HCT116 (cell line): Measurements from ENCODE around the gene ARHGAP8. TPM values are rescaled to one million over a fixed set of nuclear protein-coding genes. Genes with fewer than 3 reads are reported as not detected.

ENCODE experiments used
- ATAC-seq: fragments of 200-7000 bp; cut with Tn5 transposase; 2 replicates; pipeline ENCODE4 v1.9.1; 2020; ENCODE audit warnings: mild to moderate bottlenecking, moderate library complexity
- BruUV-seq: library from RNA; stranded (reverse); fragments of 400-500 nt; replicated peaks from 2 replicates; lab custom pipeline; 2021; lab: Mats Ljungman, UMichigan
- CTCF ChIA-PET: fragments of 300-600 bp; sonication (Branson Sonifier 250); formaldehyde crosslinking; loops from one replicate; lab custom pipeline; 2021; ENCODE audit warnings: antibody characterized with exemption; lab: Charles Lee
- POLR2A ChIA-PET: fragments of 300-600, 350-600 bp; sonication (Branson Sonifier 250); formaldehyde crosslinking; loops from one replicate; lab custom pipeline; 2021; ENCODE audit warnings: antibody characterized with exemption; lab: Charles Lee
- RAD21 ChIA-PET, 2 experiments: fragments of 300-600 bp; sonication (Branson Sonifier 250); formaldehyde crosslinking; loops; one replicate each; lab custom pipeline; 2023; ENCODE audit warnings: low total read pairs in 2 of 2; ENCODE audit not compliant: uncharacterized antibody in 2 of 2, unreplicated experiment in 2 of 2, low non-redundant PET in 1 of 2; lab: Charles Lee
- DNase-seq: peaks from one replicate; pipeline ENCODE4 v3.0.0-alpha.2; 2010; ENCODE audit warnings: low read depth, low spot score
- H2AFZ ChIP-seq: fragments of 200-600 bp; shearing (Covaris generic), sonication (generic); 2 replicates; pipeline ENCODE4 v1.6.1; 2017; ENCODE audit warnings: low read depth, mixed run types, mixed read lengths, antibody characterized with exemption, low read length; ENCODE audit not compliant: poor library complexity, severe bottlenecking
- H3K27ac ChIP-seq: 2 replicates; pipeline ENCODE4 v1.5.1; 2012; ENCODE audit warnings: low read depth, low read length
- H3K27me3 ChIP-seq: fragments of 200-600 bp; sonication (generic); 2 replicates; pipeline ENCODE4 v1.6.1; 2016; ENCODE audit warnings: mixed run types, low read length, mixed read lengths; ENCODE audit not compliant: insufficient read depth
- H3K36me3 ChIP-seq, 2 experiments: fragments of 200-500 bp in 1 of 2; fragments of 200-600 bp in 1 of 2; sonication (Bioruptor generic) in 1 of 2; sonication (generic) in 1 of 2; 2 replicates each; pipeline versions ENCODE4 v1.5.1 to v1.6.1; 2014 to 2016; ENCODE audit warnings: low read length in 2 of 2, inconsistent platforms in 1 of 2, mixed read lengths in 1 of 2, mixed run types in 1 of 2; ENCODE audit not compliant: insufficient read depth in 2 of 2, control insufficient read depth in 1 of 2
- H3K4me1 ChIP-seq, 2 experiments: fragments of 200-600 bp in 1 of 2; sonication (generic) in 1 of 2; 2 replicates each; pipeline versions ENCODE4 v1.5.1 to v1.6.1; 2012 to 2017; ENCODE audit warnings: low read length in 2 of 2, inconsistent platforms in 1 of 2, mild to moderate bottlenecking in 1 of 2, mixed read lengths in 1 of 2, mixed run types in 1 of 2, moderate library complexity in 1 of 2; ENCODE audit not compliant: insufficient read depth in 2 of 2, control insufficient read depth in 1 of 2
- H3K4me2 ChIP-seq: fragments of 200-600 bp; sonication (generic); 2 replicates; pipeline ENCODE4 v1.6.1; 2017; ENCODE audit warnings: mixed run types, low read length, mixed read lengths
- H3K4me3 ChIP-seq, 2 experiments: fragments of 200-600 bp in 1 of 2; sonication (generic) in 1 of 2; replicated peaks in 1 of 2; 2 replicates each; pipeline ENCODE4 v1.5.1; 2011 to 2016; ENCODE audit warnings: low read length in 2 of 2, control low read depth in 1 of 2, low read depth in 1 of 2, mild to moderate bottlenecking in 1 of 2, mixed read lengths in 1 of 2, mixed run types in 1 of 2
- H3K79me2 ChIP-seq: fragments of 200-600 bp; sonication (generic); 2 replicates; pipeline ENCODE4 v1.6.1; 2017; ENCODE audit warnings: mild to moderate bottlenecking, mixed run types, low read length, moderate library complexity, mixed read lengths; ENCODE audit not compliant: insufficient read depth
- H3K9ac ChIP-seq: fragments of 200-600 bp; sonication (generic); 2 replicates; pipeline ENCODE4 v1.6.1; 2016; ENCODE audit warnings: low read length, mixed read lengths
- H3K9me2 ChIP-seq: fragments of 200-600 bp; sonication (generic), shearing (Covaris generic); 2 replicates; pipeline ENCODE4 v1.6.1; 2017; ENCODE audit warnings: mixed run types, mild to moderate bottlenecking, moderate library complexity; ENCODE audit not compliant: insufficient read depth
- H3K9me3 ChIP-seq, 2 experiments: fragments of 200-500 bp in 1 of 2; fragments of 200-600 bp in 1 of 2; sonication (Bioruptor generic) in 1 of 2; sonication (generic) in 1 of 2; 2 replicates each; pipeline ENCODE4 v1.6.1; 2014 to 2017; ENCODE audit warnings: low read length in 2 of 2, mixed read lengths in 2 of 2, inconsistent platforms in 1 of 2, low read depth in 1 of 2, mild to moderate bottlenecking in 1 of 2, mixed run types in 1 of 2, moderate library complexity in 1 of 2; ENCODE audit not compliant: control insufficient read depth in 1 of 2, insufficient read depth in 1 of 2
- H4K20me1 ChIP-seq: fragments of 200-600 bp; sonication (generic), shearing (Covaris generic); 2 replicates; pipeline ENCODE4 v1.6.1; 2017; ENCODE audit warnings: mixed run types, mild to moderate bottlenecking, moderate library complexity; ENCODE audit not compliant: insufficient read depth
- CEBPB ChIP-seq: IDR thresholded peaks from 2 replicates; pipeline ENCODE4 v1.6.1; 2012; ENCODE audit warnings: low read depth
- EGR1 ChIP-seq: IDR thresholded peaks from 2 replicates; pipeline ENCODE4 v1.6.1; 2012; ENCODE audit warnings: low read depth
- EZH2phosphoT487 ChIP-seq: fragments of 200-600 bp; IDR thresholded peaks from 2 replicates; pipeline ENCODE4 v1.6.1; 2018; ENCODE audit warnings: antibody characterized with exemption, borderline replicate concordance
- JUND ChIP-seq: IDR thresholded peaks from 2 replicates; pipeline ENCODE4 v1.6.1; 2012
- RAD21 ChIP-seq: IDR thresholded peaks from 2 replicates; pipeline ENCODE4 v1.6.1; 2012; ENCODE audit warnings: low read depth, mild to moderate bottlenecking
- ZBTB33 ChIP-seq: IDR thresholded peaks from 2 replicates; pipeline ENCODE4 v1.6.1; 2011; ENCODE audit warnings: mild to moderate bottlenecking, low read length, moderate library complexity; ENCODE audit not compliant: insufficient replicate concordance; ENCODE audit errors: extremely low read depth
- intact Hi-C: fragments of 100-400 bp; cut with micrococcal nuclease; formaldehyde crosslinking; loops from 2 replicates; pipeline ENCODE4 v1.10.0; 2022
- total RNA-seq: library from RNA; stranded (reverse); gene quantifications from one replicate; pipeline ENCODE4 v1.2.1, GENCODE V29; 2021; ENCODE audit not compliant: unreplicated experiment

Gene ARHGAP8
- total RNA-seq, 1 experiment from 2014 or later: 67.5 TPM

GRCh38 chr22:44845191-44845590, 92.8 kb downstream of the ARHGAP8 start (continued):
- TF ChIP-seq ZBTB33: no peak

- H3K4me3 ChIP-seq: no peak overlapping the region
- peaks cover 4 to 12% of the 10 kb centered on the region in 2 experiments; a peak in 3 of 4 replicates for H3K36me3 ChIP-seq
- no TSS peak for BruUV-seq
- no peaks in the 10 kb centered on the region for H3K9me2 ChIP-seq
- ATAC-seq: no peak
- H3K27me3 ChIP-seq: no peaks in the 10 kb centered on the region
- H3K79me2 ChIP-seq: no peaks in the 10 kb centered on the region
- no peaks in the 10 kb centered on the region for H4K20me1 ChIP-seq
- H3K9me3 ChIP-seq: no peaks in the 10 kb centered on the region
- H3K27ac ChIP-seq: no peak overlapping the region
- intact Hi-C loops: no loop called here
- CTCF ChIA-PET: no interaction called here
- RAD21 ChIA-PET: no interaction called here
- POLR2A ChIA-PET: no interaction called here
- H2AFZ ChIP-seq: no peak overlapping the region
- TF ChIP-seq CEBPB (no peak), EGR1 (no peak), JUND (no peak), EZH2phosphoT487 (no peak), RAD21 (no peak)
- TF ChIP-seq, all 23 proteins: peak for 0
- no peak overlapping the region for H3K4me2 ChIP-seq
- no peak overlapping the region for H3K9ac ChIP-seq
- no peaks in the 10 kb centered on the region for H3K4me1 ChIP-seq
- no peak for DNase-seq
Measured at GRCh38 chr22:44845796-44846720, 93.7 kb downstream of the ARHGAP8 start.
